Stomach (tissue), 4 donors: ENCODE results near the gene PTPN22.

Experiments
- EP300 ChIP-seq: sonication (generic); formaldehyde crosslinking; IDR thresholded peaks from one replicate; pipeline ENCODE4 v1.6.1; 2017; ENCODE audit warnings: antibody characterized with exemption
- POLR2A ChIP-seq, 4 donors: fragments of 450-650 bp; IDR thresholded peaks; one replicate each; pipeline ENCODE4 v1.6.1; 2016; ENCODE audit warnings: antibody characterized with exemption in 4 of 4, control low read depth in 2 of 4, mild to moderate bottlenecking in 1 of 4, moderate library complexity in 1 of 4
- POLR2AphosphoS5 ChIP-seq, 3 donors: sonication (generic); formaldehyde crosslinking; IDR thresholded peaks; one replicate each; pipeline ENCODE4 v1.6.1; 2016; ENCODE audit warnings: antibody characterized with exemption in 3 of 3
- TF ChIP-seq, protein P1 (sequence below), 7 experiments: fragments of 450-650 bp in 4 of 7; fragments of 200-600 bp in 3 of 7; sonication (generic) in 3 of 7; IDR thresholded peaks; one replicate each; pipeline ENCODE4 v1.5.1; 2016 to 2019; ENCODE audit warnings: antibody characterized with exemption in 7 of 7, control low read depth in 2 of 7, mild to moderate bottlenecking in 1 of 7

DNA sequence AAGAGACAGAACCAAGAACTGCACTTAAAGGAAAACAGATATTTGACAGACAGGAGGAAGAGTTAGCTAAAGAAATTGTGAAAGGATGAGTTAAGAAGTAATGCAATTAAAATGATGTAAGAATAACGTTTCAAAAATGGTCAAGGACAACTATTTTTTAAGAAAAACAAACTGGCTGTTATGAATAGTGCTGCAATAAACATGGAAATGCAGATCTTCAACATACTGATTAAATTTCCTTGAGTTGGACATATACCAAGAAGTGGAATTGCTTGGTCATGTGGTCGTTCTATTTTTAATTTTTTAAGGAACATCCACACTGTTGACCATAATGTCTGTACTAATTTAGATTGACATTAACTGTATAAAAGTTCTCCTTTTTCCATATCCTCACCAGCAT lies 89.1 kb downstream of the PTPN22 start:
- TF ChIP-seq, protein P1, sequence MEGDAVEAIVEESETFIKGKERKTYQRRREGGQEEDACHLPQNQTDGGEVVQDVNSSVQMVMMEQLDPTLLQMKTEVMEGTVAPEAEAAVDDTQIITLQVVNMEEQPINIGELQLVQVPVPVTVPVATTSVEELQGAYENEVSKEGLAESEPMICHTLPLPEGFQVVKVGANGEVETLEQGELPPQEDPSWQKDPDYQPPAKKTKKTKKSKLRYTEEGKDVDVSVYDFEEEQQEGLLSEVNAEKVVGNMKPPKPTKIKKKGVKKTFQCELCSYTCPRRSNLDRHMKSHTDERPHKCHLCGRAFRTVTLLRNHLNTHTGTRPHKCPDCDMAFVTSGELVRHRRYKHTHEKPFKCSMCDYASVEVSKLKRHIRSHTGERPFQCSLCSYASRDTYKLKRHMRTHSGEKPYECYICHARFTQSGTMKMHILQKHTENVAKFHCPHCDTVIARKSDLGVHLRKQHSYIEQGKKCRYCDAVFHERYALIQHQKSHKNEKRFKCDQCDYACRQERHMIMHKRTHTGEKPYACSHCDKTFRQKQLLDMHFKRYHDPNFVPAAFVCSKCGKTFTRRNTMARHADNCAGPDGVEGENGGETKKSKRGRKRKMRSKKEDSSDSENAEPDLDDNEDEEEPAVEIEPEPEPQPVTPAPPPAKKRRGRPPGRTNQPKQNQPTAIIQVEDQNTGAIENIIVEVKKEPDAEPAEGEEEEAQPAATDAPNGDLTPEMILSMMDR (IDR thresholded peaks at IDR 0.05), result no peak
- TF ChIP-seq POLR2AphosphoS5 (IDR thresholded peaks at IDR 0.05) (no peak), POLR2A (IDR thresholded peaks at IDR 0.05) (no peak), EP300 (no peak)
